SK-N-SH (cell line): ENCODE measurements around the gene WDR62. TPM values are rescaled to one million over a fixed set of nuclear protein-coding genes. Genes with fewer than 3 reads are reported as not detected.

Source experiments
- CTCF ChIA-PET: fragments of 300-600, 350-600 bp; formaldehyde crosslinking; extraction: SDS; loops from one replicate; lab custom pipeline; 2021; lab: Yijun Ruan, JAX
- POLR2A ChIA-PET: fragments of 350-600 bp; sonication (Branson Sonifier 250); formaldehyde crosslinking; extraction: SDS; loops from one replicate; lab custom pipeline; 2020; ENCODE audit warnings: antibody characterized with exemption, inconsistent platforms; lab: Yijun Ruan, JAX
- DNase-seq: peaks from one replicate; pipeline ENCODE4 v3.0.0; 2012
- H2AFZ ChIP-seq: fragments of 200-600 bp; sonication (generic); 2 replicates; pipeline ENCODE4 v1.8.1; 2016; ENCODE audit warnings: antibody characterized with exemption, mild to moderate bottlenecking, low read depth
- H3F3A ChIP-seq: fragments of 200-600 bp; sonication (generic); replicated peaks from 2 replicates; pipeline ENCODE3; 2016; ENCODE audit warnings: antibody characterized with exemption, mild to moderate bottlenecking; ENCODE audit not compliant: insufficient read depth
- H3K27ac ChIP-seq, 2 experiments: fragments of 200-500 bp in 1 of 2; fragments of 200-600 bp in 1 of 2; sonication (Bioruptor generic) in 1 of 2; sonication (generic), shearing (Covaris generic) in 1 of 2; 2 replicates each; pipeline versions ENCODE4 v1.5.1 to v1.6.1; 2014 to 2016; ENCODE audit warnings: low read depth in 2 of 2, inconsistent platforms in 1 of 2, low read length in 1 of 2, mild to moderate bottlenecking in 1 of 2, mixed read lengths in 1 of 2
- H3K27me3 ChIP-seq: fragments of 200-600 bp; sonication (generic), shearing (Covaris generic); 2 replicates; pipeline ENCODE4 v1.6.1; 2016; ENCODE audit warnings: mixed run types; ENCODE audit not compliant: insufficient read depth
- H3K36me3 ChIP-seq, 2 experiments: fragments of 200-500 bp in 1 of 2; fragments of 200-600 bp in 1 of 2; sonication (Bioruptor generic) in 1 of 2; sonication (generic) in 1 of 2; replicated peaks in 1 of 2; 2 replicates each; pipeline versions ENCODE3 to v1.5.1; 2014 to 2016; ENCODE audit warnings: low read length in 1 of 2, mild to moderate bottlenecking in 1 of 2; ENCODE audit not compliant: insufficient read depth in 2 of 2, control insufficient read depth in 1 of 2
- H3K4me1 ChIP-seq, 2 experiments: fragments of 200-500 bp in 1 of 2; fragments of 200-600 bp in 1 of 2; sonication (Bioruptor generic) in 1 of 2; sonication (generic), shearing (Covaris generic) in 1 of 2; 2 replicates each; pipeline versions ENCODE4 v1.5.1 to v1.6.1; 2014 to 2016; ENCODE audit warnings: low read depth in 1 of 2, low read length in 1 of 2, mixed run types in 1 of 2; ENCODE audit not compliant: insufficient read depth in 2 of 2, control insufficient read depth in 1 of 2
- H3K4me2 ChIP-seq: fragments of 200-600 bp; sonication (generic), shearing (Covaris generic); 2 replicates; pipeline ENCODE4 v1.6.1; 2017; ENCODE audit warnings: mixed run types
- H3K4me3 ChIP-seq, 2 experiments: fragments of 200-500 bp in 1 of 2; fragments of 200-600 bp in 1 of 2; sonication (Bioruptor generic) in 1 of 2; sonication (generic), shearing (Covaris generic) in 1 of 2; 2 replicates each; pipeline versions ENCODE4 v1.5.1 to v1.8.1; 2014 to 2016; ENCODE audit warnings: low read depth in 2 of 2, inconsistent platforms in 1 of 2, low read length in 1 of 2, mild to moderate bottlenecking in 1 of 2, mixed read lengths in 1 of 2, moderate library complexity in 1 of 2
- H3K79me2 ChIP-seq: fragments of 200-600 bp; sonication (generic); 2 replicates; pipeline ENCODE4 v1.8.1; 2017; ENCODE audit warnings: mild to moderate bottlenecking; ENCODE audit not compliant: insufficient read depth
- H3K9ac ChIP-seq: fragments of 200-600 bp; sonication (generic); 2 replicates; pipeline ENCODE4 v1.6.1; 2017; ENCODE audit warnings: mixed run types
- H3K9me2 ChIP-seq: fragments of 200-600 bp; sonication (generic); 2 replicates; pipeline ENCODE4 v1.6.1; 2017; ENCODE audit warnings: mixed run types
- H3K9me3 ChIP-seq: fragments of 200-600 bp; sonication (generic); 2 replicates; pipeline ENCODE4 v1.6.1; 2017; ENCODE audit warnings: mixed run types, mild to moderate bottlenecking, moderate library complexity
- H4K20me1 ChIP-seq: fragments of 200-600 bp; sonication (generic); 2 replicates; pipeline ENCODE4 v1.6.1; 2017; ENCODE audit warnings: mild to moderate bottlenecking, mixed run types; ENCODE audit not compliant: insufficient read depth
- ELF1 ChIP-seq: IDR thresholded peaks from 2 replicates; pipeline ENCODE4 v1.4.0; 2012
- FOSL2 ChIP-seq: IDR thresholded peaks from 2 replicates; pipeline ENCODE4 v1.4.0; 2012; ENCODE audit warnings: low read depth, mild to moderate bottlenecking, moderate library complexity, borderline replicate concordance
- FOXJ3 ChIP-seq: sonication (generic); formaldehyde crosslinking; IDR thresholded peaks from 2 replicates; pipeline ENCODE4 v1.5.1; 2020; ENCODE audit warnings: mild to moderate bottlenecking, missing genetic modification reagents
- FOXM1 ChIP-seq: IDR thresholded peaks from 2 replicates; pipeline ENCODE4 v1.4.0; 2012; ENCODE audit warnings: low read depth, mild to moderate bottlenecking
- GATA2 ChIP-seq: sonication (generic); formaldehyde crosslinking; IDR thresholded peaks from 2 replicates; pipeline ENCODE4 v1.5.0; 2020; ENCODE audit warnings: mild to moderate bottlenecking, missing genetic modification reagents
- MXI1 ChIP-seq: IDR thresholded peaks from 2 replicates; pipeline ENCODE4 v1.6.1; 2012; ENCODE audit warnings: mild to moderate bottlenecking, low read depth, low read length, improper control_type of control experiment
- NFIC ChIP-seq: IDR thresholded peaks from 2 replicates; pipeline ENCODE4 v1.4.0; 2012; ENCODE audit warnings: borderline replicate concordance
- NRF1 ChIP-seq: IDR thresholded peaks from 2 replicates; pipeline ENCODE4 v1.6.1; 2012; ENCODE audit warnings: low read depth, mild to moderate bottlenecking, low read length
- POLR2AphosphoS5 ChIP-seq: IDR thresholded peaks from 2 replicates; pipeline ENCODE4 v1.6.1; 2012; ENCODE audit warnings: low read depth, low read length
- RAD21 ChIP-seq: IDR thresholded peaks from 2 replicates; pipeline ENCODE4 v1.6.1; 2012; ENCODE audit warnings: mild to moderate bottlenecking, low read length
- RCOR1 ChIP-seq: fragments of 150-350 bp; IDR thresholded peaks from 2 replicates; pipeline ENCODE4 v1.6.1; 2017; ENCODE audit warnings: antibody characterized with exemption, low read length
- RFX5 ChIP-seq: IDR thresholded peaks from 2 replicates; pipeline ENCODE4 v1.6.1; 2012; ENCODE audit warnings: mild to moderate bottlenecking, improper control_type of control experiment, low read length
- SIN3A ChIP-seq: IDR thresholded peaks from 2 replicates; pipeline ENCODE4 v1.6.1; 2012; ENCODE audit warnings: low read depth, mild to moderate bottlenecking, low read length, moderate library complexity, borderline replicate concordance
- TAF1 ChIP-seq: IDR thresholded peaks from 2 replicates; pipeline ENCODE4 v1.6.1; 2012; ENCODE audit warnings: low read depth, mild to moderate bottlenecking, low read length, moderate library complexity, borderline replicate concordance
- WGBS: methylation state at CpG from one replicate; pipeline ENCODE4 v1.1.6; 2017; ENCODE audit warnings: low lambda C conversion rate; 5-methylcytosine and 5-hydroxymethylcytosine counted together
- polyA plus RNA-seq, 3 experiments: library from polyadenylated mRNA; depleted of rRNA; stranded (reverse); fragments of >200 nt; gene quantifications; 2 replicates each; pipeline ENCODE4 v1.2.3, GENCODE V29; 2012
- TF ChIP-seq, protein P1 (sequence below): IDR thresholded peaks from 2 replicates; pipeline ENCODE4; 2012
- TF ChIP-seq, protein P2 (sequence below): fragments of 150-350 bp; IDR thresholded peaks from 2 replicates; pipeline ENCODE4 v1.6.1; 2017; ENCODE audit warnings: antibody characterized with exemption, low read length, low read depth, borderline replicate concordance
- TF ChIP-seq, protein P3 (sequence below): fragments of 200-600 bp; sonication (generic); IDR thresholded peaks from 2 replicates; pipeline ENCODE4 v1.6.1; 2017; ENCODE audit warnings: antibody characterized with exemption, mild to moderate bottlenecking, moderate library complexity
- TF ChIP-seq, protein P4 (sequence below): IDR thresholded peaks from 2 replicates; pipeline ENCODE4 v1.4.0; 2012; ENCODE audit warnings: low read depth
- TF ChIP-seq, protein P5 (sequence below): IDR thresholded peaks from 2 replicates; pipeline ENCODE4 v1.4.0; 2012; ENCODE audit warnings: low read depth, borderline replicate concordance

The WDR62 gene
- polyA plus RNA-seq, 1 of the 3 experiments (the other 2 are of a cell fraction), result 5.3 TPM

DNA sequence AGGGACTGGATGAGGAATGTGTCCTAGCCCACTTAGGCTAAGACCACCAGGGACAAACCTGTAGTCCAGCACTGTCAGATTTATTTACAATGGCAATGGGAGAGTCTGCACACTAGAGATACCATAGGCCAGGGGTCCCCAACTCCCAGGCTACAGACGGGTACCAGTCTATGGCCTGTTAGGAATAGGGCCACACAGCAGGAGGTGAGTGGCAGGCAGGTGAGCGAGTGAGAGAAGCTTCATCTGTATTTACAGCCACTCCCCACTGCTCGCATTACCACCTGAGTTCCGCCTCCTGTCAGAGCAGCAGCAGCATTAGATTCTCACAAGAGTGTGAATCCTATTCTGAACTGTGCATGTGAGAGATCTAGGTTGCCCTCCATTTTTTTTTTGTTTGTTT, 3.1 kb upstream of the WDR62 start:
- Histone ChIP-seq H2AFZ (no peak overlapping the region), H3F3A (peaks cover 15% of the 10 kb centered on the region), H3K4me2 (no peak overlapping the region), H3K4me3 (no peak overlapping the region), H4K20me1 (peaks cover under 1% of the 10 kb centered on the region; the same call in 1 of the 2 replicates), H3K9me3 (no peaks in the 10 kb centered on the region), H3K9me2 (no peaks in the 10 kb centered on the region), H3K79me2 (peaks cover 15% of the 10 kb centered on the region), H3K9ac (no peak overlapping the region), H3K27me3 (no peaks in the 10 kb centered on the region), H3K36me3 (no peaks in the 10 kb centered on the region), H3K27ac (no peak overlapping the region), H3K4me1 (peaks cover 3 to 5% of the 10 kb centered on the region in 2 experiments; a peak in 2 of 4 replicates)
- no peak for TF ChIP-seq RCOR1
- no peak for TF ChIP-seq RAD21
- TF ChIP-seq FOXM1, result no peak
- TF ChIP-seq, protein P1, sequence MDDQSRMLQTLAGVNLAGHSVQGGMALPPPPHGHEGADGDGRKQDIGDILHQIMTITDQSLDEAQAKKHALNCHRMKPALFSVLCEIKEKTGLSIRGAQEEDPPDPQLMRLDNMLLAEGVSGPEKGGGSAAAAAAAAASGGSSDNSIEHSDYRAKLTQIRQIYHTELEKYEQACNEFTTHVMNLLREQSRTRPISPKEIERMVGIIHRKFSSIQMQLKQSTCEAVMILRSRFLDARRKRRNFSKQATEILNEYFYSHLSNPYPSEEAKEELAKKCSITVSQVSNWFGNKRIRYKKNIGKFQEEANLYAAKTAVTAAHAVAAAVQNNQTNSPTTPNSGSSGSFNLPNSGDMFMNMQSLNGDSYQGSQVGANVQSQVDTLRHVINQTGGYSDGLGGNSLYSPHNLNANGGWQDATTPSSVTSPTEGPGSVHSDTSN, result no peak
- TF ChIP-seq, protein P2, sequence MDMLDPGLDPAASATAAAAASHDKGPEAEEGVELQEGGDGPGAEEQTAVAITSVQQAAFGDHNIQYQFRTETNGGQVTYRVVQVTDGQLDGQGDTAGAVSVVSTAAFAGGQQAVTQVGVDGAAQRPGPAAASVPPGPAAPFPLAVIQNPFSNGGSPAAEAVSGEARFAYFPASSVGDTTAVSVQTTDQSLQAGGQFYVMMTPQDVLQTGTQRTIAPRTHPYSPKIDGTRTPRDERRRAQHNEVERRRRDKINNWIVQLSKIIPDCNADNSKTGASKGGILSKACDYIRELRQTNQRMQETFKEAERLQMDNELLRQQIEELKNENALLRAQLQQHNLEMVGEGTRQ, result no peak
- 97% methylated on average over 4 of the region's 4 CpGs for WGBS
- DNase-seq, result no peak
- CTCF ChIA-PET, result interaction anchor here (0.8 kb wide), 1 partner anchor 45 kb away, joined by 3 read pairs; no protein-coding TSS in a partner anchor
- POLR2A ChIA-PET, result no interaction called here

DNA sequence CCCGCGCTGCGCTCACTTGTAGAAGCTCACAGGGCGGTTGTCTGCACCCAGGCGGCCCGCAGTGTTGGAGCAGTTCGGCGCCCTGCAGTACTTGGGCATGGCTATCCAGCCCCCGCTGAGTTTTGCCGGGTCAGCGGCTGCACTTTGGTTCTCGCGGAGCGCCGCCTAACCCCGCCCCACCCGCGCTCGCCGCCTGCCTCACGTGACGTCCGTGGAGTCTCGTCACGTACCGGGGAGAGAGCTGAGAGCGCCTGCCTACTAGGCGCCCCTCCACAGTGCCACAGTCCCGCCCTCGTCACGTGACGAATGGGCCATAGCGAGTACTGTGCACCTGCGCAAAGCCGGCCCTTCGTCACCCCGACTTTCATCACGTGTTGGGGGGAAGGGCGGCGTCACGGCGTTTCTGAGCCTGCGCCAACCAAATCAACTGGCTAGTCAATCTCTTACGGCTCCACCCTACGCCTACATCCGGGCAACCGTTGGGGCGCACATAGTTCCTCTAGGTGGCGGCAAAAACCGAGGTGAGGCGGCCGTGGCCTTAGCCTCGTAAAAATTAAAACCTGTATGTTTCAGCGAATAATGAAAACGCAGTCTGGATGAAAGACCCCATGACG, 471 bp upstream of the WDR62 start, which contains the start of gene THAP8:
THAP8 (minus strand) TSS at position 167 of the 614 bp plus-strand sequence; CDS start at position 99, 68 bp downstream.
- DNase-seq, result peak; percentile 98
- H3K36me3 ChIP-seq, result no peaks in the 10 kb centered on the region
- 2% methylated on average over 35 of the region's 56 CpGs for whole genome bisulfite sequencing
- H3K9me2 ChIP-seq, result no peaks in the 10 kb centered on the region
- peak within 1 kb of the TSS; percentile 82 for H2AFZ ChIP-seq
- H3K4me3 ChIP-seq, result peak within 1 kb of the TSS; percentile 64 to 68
- peak within 1 kb of the TSS; percentile 80 for H3K4me2 ChIP-seq
- no peaks in the 10 kb centered on the region for H3K9me3 ChIP-seq
- peaks cover 41% of the 10 kb centered on the region for H3K79me2 ChIP-seq
- H3K4me1 ChIP-seq, result peaks cover 3 to 5% of the 10 kb centered on the region in 2 experiments; a peak in 2 of 4 replicates
- H3F3A ChIP-seq, result peaks cover 15% of the 10 kb centered on the region
- ChIA-PET POLR2A (interaction anchor here (0.9 to 1.6 kb wide), 4 partner anchors 9 to 186 kb away, joined by 3 to 6 read pairs (median 4); partner anchors contain the start of genes ALKBH6, APLP1 and CLIP3), CTCF (interaction anchor here (1.1 to 3.3 kb wide), 3 partner anchors 17 to 107 kb away, joined by 4 to 16 read pairs (median 5); partner anchors contain the start of gene CLIP3)
- H3K9ac ChIP-seq, result peak within 1 kb of the TSS; percentile 76
- H3K27me3 ChIP-seq, result no peaks in the 10 kb centered on the region
- peak within 1 kb of the TSS; percentile 95 to 98 for H3K27ac ChIP-seq
- peaks cover 16% of the 10 kb centered on the region; the same call in 1 of the 2 replicates for H4K20me1 ChIP-seq
- no peak for TF ChIP-seq FOSL2
- TF ChIP-seq ELF1, result no peak
- TF ChIP-seq POLR2AphosphoS5, result peak; percentile 79
- no peak for TF ChIP-seq FOXJ3
- no peak for TF ChIP-seq NFIC
- TF ChIP-seq, protein P3, sequence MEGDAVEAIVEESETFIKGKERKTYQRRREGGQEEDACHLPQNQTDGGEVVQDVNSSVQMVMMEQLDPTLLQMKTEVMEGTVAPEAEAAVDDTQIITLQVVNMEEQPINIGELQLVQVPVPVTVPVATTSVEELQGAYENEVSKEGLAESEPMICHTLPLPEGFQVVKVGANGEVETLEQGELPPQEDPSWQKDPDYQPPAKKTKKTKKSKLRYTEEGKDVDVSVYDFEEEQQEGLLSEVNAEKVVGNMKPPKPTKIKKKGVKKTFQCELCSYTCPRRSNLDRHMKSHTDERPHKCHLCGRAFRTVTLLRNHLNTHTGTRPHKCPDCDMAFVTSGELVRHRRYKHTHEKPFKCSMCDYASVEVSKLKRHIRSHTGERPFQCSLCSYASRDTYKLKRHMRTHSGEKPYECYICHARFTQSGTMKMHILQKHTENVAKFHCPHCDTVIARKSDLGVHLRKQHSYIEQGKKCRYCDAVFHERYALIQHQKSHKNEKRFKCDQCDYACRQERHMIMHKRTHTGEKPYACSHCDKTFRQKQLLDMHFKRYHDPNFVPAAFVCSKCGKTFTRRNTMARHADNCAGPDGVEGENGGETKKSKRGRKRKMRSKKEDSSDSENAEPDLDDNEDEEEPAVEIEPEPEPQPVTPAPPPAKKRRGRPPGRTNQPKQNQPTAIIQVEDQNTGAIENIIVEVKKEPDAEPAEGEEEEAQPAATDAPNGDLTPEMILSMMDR, result peak; percentile 64
- TF ChIP-seq TAF1, result 0 out of 2 replicates have a peak, but pooled peaks have one; percentile 14
- TF ChIP-seq SIN3A, result no peak
- TF ChIP-seq RFX5, result no peak; the same call in 1 of the 2 replicates
- peak; percentile 91 for TF ChIP-seq NRF1
- TF ChIP-seq MXI1, result no peak
- TF ChIP-seq GATA2 (CRISPR knock-in tag), result no peak
- TF ChIP-seq, protein P4, sequence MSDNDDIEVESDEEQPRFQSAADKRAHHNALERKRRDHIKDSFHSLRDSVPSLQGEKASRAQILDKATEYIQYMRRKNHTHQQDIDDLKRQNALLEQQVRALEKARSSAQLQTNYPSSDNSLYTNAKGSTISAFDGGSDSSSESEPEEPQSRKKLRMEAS, result peak; percentile 37; the same call in 1 of the 2 replicates
- TF ChIP-seq, protein P5, sequence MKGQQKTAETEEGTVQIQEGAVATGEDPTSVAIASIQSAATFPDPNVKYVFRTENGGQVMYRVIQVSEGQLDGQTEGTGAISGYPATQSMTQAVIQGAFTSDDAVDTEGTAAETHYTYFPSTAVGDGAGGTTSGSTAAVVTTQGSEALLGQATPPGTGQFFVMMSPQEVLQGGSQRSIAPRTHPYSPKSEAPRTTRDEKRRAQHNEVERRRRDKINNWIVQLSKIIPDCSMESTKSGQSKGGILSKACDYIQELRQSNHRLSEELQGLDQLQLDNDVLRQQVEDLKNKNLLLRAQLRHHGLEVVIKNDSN, result peak; percentile 99
